Effector memory CD4-positive, alpha-beta T cell (primary cell): ENCODE results near the gene CGN.
A peak's percentile ranks its signal among the peaks of the same experiment; 100 is the strongest.

Experiments used
- DNase-seq, 3 donors: peaks; one replicate each; pipeline ENCODE4 v3.0.0-alpha.2; 2020
- H3K27ac ChIP-seq: 2 replicates; pipeline ENCODE4 v1.7.0; 2013; ENCODE audit warnings: mild to moderate bottlenecking, low read length, moderate library complexity; ENCODE audit not compliant: insufficient read depth, poor library complexity, severe bottlenecking
- H3K27me3 ChIP-seq: replicated peaks from 2 replicates; pipeline ENCODE4 v1.7.0; 2013; ENCODE audit warnings: mild to moderate bottlenecking, low read length; ENCODE audit not compliant: insufficient read depth, control insufficient read depth, poor library complexity, severe bottlenecking
- H3K36me3 ChIP-seq: 2 replicates; pipeline ENCODE4 v1.7.0; 2013; ENCODE audit warnings: mild to moderate bottlenecking, low read length, moderate library complexity; ENCODE audit not compliant: control insufficient read depth, insufficient read depth
- H3K4me1 ChIP-seq: 2 replicates; pipeline ENCODE4 v1.7.0; 2013; ENCODE audit warnings: low read length, mild to moderate bottlenecking; ENCODE audit not compliant: control insufficient read depth, insufficient read depth, poor library complexity, severe bottlenecking
- H3K4me3 ChIP-seq: 2 replicates; pipeline ENCODE4 v1.7.0; 2013; ENCODE audit warnings: low read length, low read depth, mild to moderate bottlenecking; ENCODE audit not compliant: insufficient read depth, poor library complexity, severe bottlenecking
- H3K9me3 ChIP-seq: 2 replicates; pipeline ENCODE4 v1.7.0; 2013; ENCODE audit warnings: mild to moderate bottlenecking, low read length, moderate library complexity; ENCODE audit not compliant: control insufficient read depth

The CGN gene

DNA sequence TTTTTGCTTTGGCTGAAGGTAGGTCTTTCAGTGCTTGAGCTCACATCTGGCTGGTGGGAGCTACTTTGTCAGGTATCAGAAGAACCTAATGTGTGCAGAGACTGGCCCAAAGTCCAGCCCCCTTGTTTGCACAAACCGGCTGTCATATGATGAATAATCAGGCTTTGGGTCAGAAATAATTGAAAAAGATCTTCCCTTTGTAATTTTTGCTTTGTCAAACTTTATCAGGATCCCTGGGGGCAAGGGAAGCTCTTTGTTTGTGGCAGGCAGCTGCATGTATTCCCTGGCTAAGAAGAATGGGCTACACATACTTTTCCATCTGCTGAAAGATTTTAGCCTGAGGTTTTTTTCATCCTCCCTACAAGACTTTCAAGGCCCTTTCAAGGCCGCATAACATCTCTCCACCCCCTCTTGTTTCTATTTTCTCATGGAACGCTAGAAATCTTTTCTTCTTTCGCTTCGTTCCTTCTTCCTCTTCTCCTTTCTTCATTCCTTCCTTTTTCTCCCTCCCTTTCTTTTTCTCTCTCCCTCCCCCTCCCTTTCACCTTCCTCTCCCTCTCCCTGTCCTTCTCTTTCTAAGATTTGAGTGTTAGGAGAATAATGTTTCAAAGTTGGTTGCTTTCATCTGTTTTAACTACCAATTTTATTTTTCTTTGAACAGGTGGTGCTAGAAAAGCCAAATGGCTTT is 54.5 kb downstream of the CGN start:
- Histone ChIP-seq H3K4me3 (no peak overlapping the region), H3K4me1 (no peaks in the 10 kb centered on the region)
- no peak for DNase-seq

DNA sequence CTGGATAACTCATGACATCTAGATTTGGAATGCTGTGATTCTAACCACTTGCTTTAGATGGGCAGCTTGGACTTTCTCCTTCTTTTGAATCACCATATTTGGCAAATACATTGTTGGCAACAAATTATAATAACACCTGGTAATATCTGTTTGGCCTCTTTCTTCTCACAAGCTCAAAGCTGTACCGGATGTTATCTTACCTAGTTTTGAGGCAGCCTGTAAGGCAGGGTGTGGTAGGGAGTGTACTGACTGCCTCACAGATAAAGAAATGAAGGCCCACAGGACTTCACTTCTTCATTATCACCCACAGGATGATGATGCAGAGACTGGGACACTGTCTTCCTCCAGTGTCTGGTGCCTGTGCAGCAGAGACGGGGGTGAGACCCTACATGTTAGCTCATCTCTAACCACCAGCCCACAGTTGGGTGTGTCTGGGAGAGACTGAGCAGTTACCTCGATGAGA is 57.5 kb downstream of the CGN start:
- Histone ChIP-seq H3K27ac (no peak overlapping the region), H3K27me3 (no peaks in the 10 kb centered on the region), H3K36me3 (no peaks in the 10 kb centered on the region), H3K4me3 (no peak overlapping the region), H3K9me3 (no peaks in the 10 kb centered on the region), H3K4me1 (no peaks in the 10 kb centered on the region)
- peak; percentile 17 to 41 (median 25) for DNase-seq

More for the DNA sequence above, 54.5 kb downstream of the CGN start:
- no peaks in the 10 kb centered on the region for H3K36me3 ChIP-seq
- no peak overlapping the region for H3K27ac ChIP-seq
- H3K9me3 ChIP-seq = no peaks in the 10 kb centered on the region
- H3K27me3 ChIP-seq = no peaks in the 10 kb centered on the region

GRCh38 chr1:151570819-151571218 is 59.6 kb downstream of the CGN start:
- no peaks in the 10 kb centered on the region for H3K9me3 ChIP-seq
- no peak for DNase-seq
- no peaks in the 10 kb centered on the region for H3K36me3 ChIP-seq
- no peak overlapping the region for H3K4me3 ChIP-seq
- H3K27me3 ChIP-seq = no peaks in the 10 kb centered on the region
- H3K4me1 ChIP-seq = no peaks in the 10 kb centered on the region
- H3K27ac ChIP-seq = no peak overlapping the region

GRCh38 chr1:151574575-151575529 is 63.7 kb downstream of the CGN start:
- Histone ChIP-seq H3K4me3 (no peak overlapping the region), H3K27ac (no peak overlapping the region), H3K27me3 (no peaks in the 10 kb centered on the region), H3K36me3 (no peaks in the 10 kb centered on the region), H3K9me3 (no peaks in the 10 kb centered on the region), H3K4me1 (no peaks in the 10 kb centered on the region)
- no peak for DNase-seq

DNA sequence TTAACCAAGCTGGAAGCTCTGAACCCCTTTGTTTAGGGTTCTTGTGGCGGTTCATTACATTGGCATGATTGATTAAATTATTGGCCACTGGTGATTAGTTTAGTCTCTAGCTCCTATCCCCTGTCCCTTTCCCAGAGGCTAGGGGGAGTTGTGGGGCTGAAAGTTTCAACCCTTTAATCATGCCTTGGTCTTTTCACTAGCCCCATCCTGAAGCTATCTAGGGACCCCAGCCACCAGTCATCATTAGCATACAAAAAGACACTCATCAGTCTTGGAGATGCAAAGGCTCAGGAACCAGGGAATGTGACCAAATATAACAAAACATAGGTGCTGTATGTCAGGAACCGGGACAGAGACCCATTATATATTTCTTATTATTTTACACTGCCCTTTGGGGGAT is 66.0 kb downstream of the CGN start:
- no peak for DNase-seq
- Histone ChIP-seq H3K27me3 (no peaks in the 10 kb centered on the region), H3K27ac (no peak overlapping the region), H3K4me1 (no peaks in the 10 kb centered on the region), H3K4me3 (no peak overlapping the region), H3K36me3 (no peaks in the 10 kb centered on the region), H3K9me3 (no peaks in the 10 kb centered on the region)

DNA sequence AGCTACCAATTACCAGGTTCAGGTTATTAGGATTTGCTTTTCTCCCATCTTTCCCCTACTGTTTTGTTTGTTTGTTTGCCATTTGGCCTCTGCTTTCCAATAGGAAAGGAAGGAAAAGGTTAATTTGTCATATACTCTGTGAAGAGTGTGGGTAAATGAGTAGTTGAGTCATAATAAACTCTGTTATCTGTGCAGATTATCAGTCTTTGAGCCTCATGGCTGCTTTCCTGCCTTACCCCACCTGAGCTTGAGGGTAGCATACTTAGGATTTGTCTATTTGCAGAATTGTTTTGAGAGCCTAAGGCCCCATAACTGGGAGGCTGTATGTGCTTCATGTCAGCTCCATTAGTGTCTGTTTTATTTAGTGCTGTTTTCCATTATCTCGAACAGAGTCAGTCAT is 67.8 kb downstream of the CGN start:
- H3K27me3 ChIP-seq = no peaks in the 10 kb centered on the region
- H3K9me3 ChIP-seq = no peaks in the 10 kb centered on the region
- no peak overlapping the region for H3K27ac ChIP-seq
- H3K4me3 ChIP-seq = no peak overlapping the region
- no peak for DNase-seq
- H3K36me3 ChIP-seq = no peaks in the 10 kb centered on the region
- H3K4me1 ChIP-seq = no peaks in the 10 kb centered on the region

- H3K4me1 ChIP-seq = no peaks in the 10 kb centered on the region
- no peak overlapping the region for H3K27ac ChIP-seq
- no peaks in the 10 kb centered on the region for H3K9me3 ChIP-seq
- no peak overlapping the region for H3K4me3 ChIP-seq
- H3K36me3 ChIP-seq = no peaks in the 10 kb centered on the region
- no peak for DNase-seq
- no peaks in the 10 kb centered on the region for H3K27me3 ChIP-seq
Observed at GRCh38 chr1:151579436-151580225, 68.4 kb downstream of the CGN start.

DNA sequence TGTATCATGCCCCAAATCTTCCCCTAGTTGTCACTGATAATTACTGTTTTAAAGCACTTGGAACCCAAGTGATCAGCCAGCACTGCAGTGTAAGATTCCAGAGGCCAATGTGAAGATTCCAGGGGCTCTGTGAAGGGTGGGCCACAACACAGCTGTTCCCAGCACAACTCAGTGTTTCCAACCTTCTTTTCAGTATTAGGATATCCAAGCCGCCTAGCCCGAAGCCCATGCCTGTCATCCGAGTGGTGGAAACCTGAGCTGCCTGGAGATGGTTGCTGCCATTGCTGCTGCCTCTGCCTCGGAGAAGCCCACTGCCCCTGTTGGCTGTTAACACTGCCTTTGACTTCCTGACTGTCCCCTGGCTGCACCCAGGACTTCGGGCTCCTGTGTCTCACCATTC is 70.3 kb downstream of the CGN start:
- Histone ChIP-seq H3K4me3 (no peak overlapping the region), H3K27ac (no peak overlapping the region), H3K36me3 (no peaks in the 10 kb centered on the region), H3K9me3 (no peaks in the 10 kb centered on the region), H3K4me1 (no peaks in the 10 kb centered on the region), H3K27me3 (no peaks in the 10 kb centered on the region)
- no peak for DNase-seq

GRCh38 chr1:151581921-151582320 is 70.7 kb downstream of the CGN start:
- no peak overlapping the region for H3K4me3 ChIP-seq
- no peaks in the 10 kb centered on the region for H3K27me3 ChIP-seq
- H3K4me1 ChIP-seq = no peaks in the 10 kb centered on the region
- H3K36me3 ChIP-seq = no peaks in the 10 kb centered on the region
- no peak for DNase-seq
- no peaks in the 10 kb centered on the region for H3K9me3 ChIP-seq
- H3K27ac ChIP-seq = no peak overlapping the region
